NCI-H2171 (cell line): ENCODE measurements around the gene WNT8B.

Source experiments
- DNase-seq: peaks from one replicate; lab custom pipeline; 2025; lab: John Stamatoyannopoulos, UW

The WNT8B gene

GRCh38 chr10:100483876-100484666 lies 21.3 kb downstream of the WNT8B start:
- no peak for DNase-seq

- DNase-seq = no peak
Observed at GRCh38 chr10:100485366-100485765, 22.6 kb downstream of the WNT8B start.

GRCh38 chr10:100485801-100486495 lies 23.1 kb downstream of the WNT8B start:
- no peak for DNase-seq

- DNase-seq = no peak
Observed at GRCh38 chr10:100487529-100487928, 24.7 kb downstream of the WNT8B start.

- no peak for DNase-seq
Observed at GRCh38 chr10:100489396-100489795, 26.6 kb downstream of the WNT8B start.

GRCh38 chr10:100490531-100490930 lies 27.7 kb downstream of the WNT8B start:
- no peak for DNase-seq

GRCh38 chr10:100496567-100496966 lies 33.8 kb downstream of the WNT8B start:
- DNase-seq = no peak

- DNase-seq = no peak
Observed at GRCh38 chr10:100498059-100498458, 35.2 kb downstream of the WNT8B start.

GRCh38 chr10:100501423-100501822 lies 38.6 kb downstream of the WNT8B start:
- no peak for DNase-seq

GRCh38 chr10:100502926-100503494 lies 40.2 kb downstream of the WNT8B start:
- no peak for DNase-seq

- no peak for DNase-seq
Observed at GRCh38 chr10:100504096-100504495, 41.3 kb downstream of the WNT8B start.

GRCh38 chr10:100505164-100505563 lies 42.4 kb downstream of the WNT8B start:
- no peak for DNase-seq

- DNase-seq = no peak
Observed at GRCh38 chr10:100506596-100507356, 44.0 kb downstream of the WNT8B start.

GRCh38 chr10:100507357-100507732 lies 44.5 kb downstream of the WNT8B start:
- no peak for DNase-seq

- DNase-seq = no peak
Observed at GRCh38 chr10:100508266-100508665, 45.5 kb downstream of the WNT8B start.

GRCh38 chr10:100508691-100509150 lies 45.9 kb downstream of the WNT8B start:
- peak; percentile 6 for DNase-seq

- DNase-seq = no peak
Observed at GRCh38 chr10:100509241-100509840, 46.5 kb downstream of the WNT8B start.

GRCh38 chr10:100510533-100511308 lies 47.9 kb downstream of the WNT8B start:
- DNase-seq = no peak

- DNase-seq = no peak
Observed at GRCh38 chr10:100515612-100516011, 52.8 kb downstream of the WNT8B start.

GRCh38 chr10:100516847-100517246 lies 54.0 kb downstream of the WNT8B start:
- DNase-seq = no peak

GRCh38 chr10:100518761-100519241 lies 56.0 kb downstream of the WNT8B start:
- DNase-seq = no peak
